ENCODE measurements around the gene CXorf58.
"Not testable (repeated sequence)": the region's sequence is repeated elsewhere in the genome, so short reads cannot be mapped to it uniquely, and the experiment has no call there.

CXorf58 gene

DNA sequence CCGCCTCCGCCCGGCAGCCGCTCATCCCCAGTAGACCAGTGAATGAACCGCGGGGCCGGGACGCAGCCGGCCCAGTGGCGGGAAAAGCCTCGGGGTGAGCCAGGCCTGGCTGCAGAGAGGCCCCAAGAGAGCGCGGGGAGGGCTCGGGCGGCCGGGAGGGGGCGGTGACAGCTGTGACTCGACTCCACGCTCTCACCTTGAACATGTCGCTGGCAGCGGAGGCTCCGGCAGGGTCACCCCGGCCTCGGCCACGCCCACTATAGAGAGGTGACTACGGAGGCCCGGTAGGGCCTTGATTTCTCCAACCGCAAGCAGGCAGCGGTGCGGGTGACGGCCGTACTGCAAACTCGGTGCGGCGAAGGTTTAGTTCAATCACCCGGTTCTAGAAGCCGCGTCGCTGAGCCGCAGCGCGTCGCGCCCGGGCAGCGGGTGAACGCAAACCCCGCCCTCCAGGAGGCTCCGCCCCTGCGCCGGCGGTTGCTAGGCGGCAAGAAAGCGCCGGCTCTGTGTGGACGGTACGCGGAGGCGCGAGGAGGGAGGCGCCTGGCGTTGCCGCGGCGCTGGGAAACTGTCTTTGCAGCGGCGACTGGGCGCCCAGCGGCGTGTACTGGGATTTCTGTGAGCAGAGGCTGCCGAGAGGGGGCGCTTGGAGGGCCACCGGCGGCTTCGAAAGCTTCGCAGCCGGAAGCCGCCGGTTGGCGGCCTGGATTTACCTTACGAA is at the start of gene CXorf58, which contains the start of gene APOO:
Gene CXorf58 (plus strand): TSS at position 509 of the 721 bp plus-strand sequence. CDS start 2,297 bp downstream, outside the sequence.
Gene APOO (minus strand): TSS at position 441 of the 721 bp plus-strand sequence. CDS start 236 bp downstream, at position 205.
- Histone ChIP-seq H3K9me2 (replicated peaks; ENCODE audit: insufficient read depth, low read length) (no peaks in the 10 kb centered on the region), H3K27ac (ENCODE audit: low read depth, low read length) (peak within 1 kb of the TSS; percentile 90), H3K9ac (ENCODE audit: low read length) (peak within 1 kb of the TSS; percentile 93), H3K9me3 (ENCODE audit: insufficient read depth, low read length) (no peaks in the 10 kb centered on the region), H3K27me3 (ENCODE audit: low read length) (no peaks in the 10 kb centered on the region), H3K4me2 (ENCODE audit: low read depth, low read length, poor library complexity, severe bottlenecking) (peak within 1 kb of the TSS; percentile 90), H4K20me1 (ENCODE audit: low read depth, low read length) (no peaks in the 10 kb centered on the region), H3K79me2 (ENCODE audit: insufficient read depth, low read length) (peaks cover 7% of the 10 kb centered on the region; the same call in 1 of the 2 replicates), H2AFZ (ENCODE audit: low read depth, low read length, severe bottlenecking) (peak within 1 kb of the TSS; percentile 92), H3K36me3 (ENCODE audit: low read length) (no peaks in the 10 kb centered on the region), H3K4me3 (ENCODE audit: insufficient read depth, low read length, poor library complexity, severe bottlenecking) (peak within 1 kb of the TSS; percentile 74), H3F3A (ENCODE audit: insufficient read depth) (peaks cover 15% of the 10 kb centered on the region; the same call in 1 of the 2 replicates)
- TF ChIP-seq, protein P1, sequence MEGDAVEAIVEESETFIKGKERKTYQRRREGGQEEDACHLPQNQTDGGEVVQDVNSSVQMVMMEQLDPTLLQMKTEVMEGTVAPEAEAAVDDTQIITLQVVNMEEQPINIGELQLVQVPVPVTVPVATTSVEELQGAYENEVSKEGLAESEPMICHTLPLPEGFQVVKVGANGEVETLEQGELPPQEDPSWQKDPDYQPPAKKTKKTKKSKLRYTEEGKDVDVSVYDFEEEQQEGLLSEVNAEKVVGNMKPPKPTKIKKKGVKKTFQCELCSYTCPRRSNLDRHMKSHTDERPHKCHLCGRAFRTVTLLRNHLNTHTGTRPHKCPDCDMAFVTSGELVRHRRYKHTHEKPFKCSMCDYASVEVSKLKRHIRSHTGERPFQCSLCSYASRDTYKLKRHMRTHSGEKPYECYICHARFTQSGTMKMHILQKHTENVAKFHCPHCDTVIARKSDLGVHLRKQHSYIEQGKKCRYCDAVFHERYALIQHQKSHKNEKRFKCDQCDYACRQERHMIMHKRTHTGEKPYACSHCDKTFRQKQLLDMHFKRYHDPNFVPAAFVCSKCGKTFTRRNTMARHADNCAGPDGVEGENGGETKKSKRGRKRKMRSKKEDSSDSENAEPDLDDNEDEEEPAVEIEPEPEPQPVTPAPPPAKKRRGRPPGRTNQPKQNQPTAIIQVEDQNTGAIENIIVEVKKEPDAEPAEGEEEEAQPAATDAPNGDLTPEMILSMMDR (IDR thresholded peaks at IDR 0.05; ENCODE audit: insufficient read depth, low read length, poor library complexity, severe bottlenecking) = peak; percentile 57
- no peak for TF ChIP-seq EZH2phosphoT487 (conservative IDR thresholded peaks at IDR 0.05; ENCODE audit: low read length)

GRCh38 chrX:23859238-23859637 is 48.6 kb upstream of the CXorf58 start:
- H3K9ac ChIP-seq (ENCODE audit: low read length); H3K4me2 ChIP-seq (ENCODE audit: low read depth, low read length, poor library complexity, severe bottlenecking); H3K9me2 ChIP-seq (replicated peaks; ENCODE audit: insufficient read depth, low read length); H3K36me3 ChIP-seq (ENCODE audit: low read length); H3K27ac ChIP-seq (ENCODE audit: low read depth, low read length); H3K9me3 ChIP-seq (ENCODE audit: insufficient read depth, low read length); H2AFZ ChIP-seq (ENCODE audit: low read depth, low read length, severe bottlenecking); H3K4me3 ChIP-seq (ENCODE audit: insufficient read depth, low read length, poor library complexity, severe bottlenecking); H4K20me1 ChIP-seq (ENCODE audit: low read depth, low read length); H3F3A ChIP-seq (ENCODE audit: insufficient read depth); H3K27me3 ChIP-seq (ENCODE audit: low read length); H3K79me2 ChIP-seq (ENCODE audit: insufficient read depth, low read length): not testable (repeated sequence)

GRCh38 chrX:23861215-23861896 is 46.5 kb upstream of the CXorf58 start:
- Histone ChIP-seq H3K79me2 (ENCODE audit: insufficient read depth, low read length) (no peaks in the 10 kb centered on the region), H3K27me3 (ENCODE audit: low read length) (no peaks in the 10 kb centered on the region), H3K27ac (ENCODE audit: low read depth, low read length) (no peak overlapping the region), H3K9ac (ENCODE audit: low read length) (no peak overlapping the region), H3K4me2 (ENCODE audit: low read depth, low read length, poor library complexity, severe bottlenecking) (no peak overlapping the region), H3F3A (ENCODE audit: insufficient read depth) (no peaks in the 10 kb centered on the region), H3K9me2 (replicated peaks; ENCODE audit: insufficient read depth, low read length) (no peaks in the 10 kb centered on the region), H4K20me1 (ENCODE audit: low read depth, low read length) (no peaks in the 10 kb centered on the region), H2AFZ (ENCODE audit: low read depth, low read length, severe bottlenecking) (no peak overlapping the region), H3K36me3 (ENCODE audit: low read length) (no peaks in the 10 kb centered on the region), H3K4me3 (ENCODE audit: insufficient read depth, low read length, poor library complexity, severe bottlenecking) (no peak overlapping the region), H3K9me3 (ENCODE audit: insufficient read depth, low read length) (no peaks in the 10 kb centered on the region)
- TF ChIP-seq EZH2phosphoT487 (conservative IDR thresholded peaks at IDR 0.05; ENCODE audit: low read length) = no peak
- TF ChIP-seq, protein P1 (IDR thresholded peaks at IDR 0.05; ENCODE audit: insufficient read depth, low read length, poor library complexity, severe bottlenecking) = no peak

GRCh38 chrX:23861952-23862351 is 45.9 kb upstream of the CXorf58 start:
- H3K27ac ChIP-seq (ENCODE audit: low read depth, low read length); H3K27me3 ChIP-seq (ENCODE audit: low read length); H3K9me3 ChIP-seq (ENCODE audit: insufficient read depth, low read length); H2AFZ ChIP-seq (ENCODE audit: low read depth, low read length, severe bottlenecking); H3K4me2 ChIP-seq (ENCODE audit: low read depth, low read length, poor library complexity, severe bottlenecking); H3K9ac ChIP-seq (ENCODE audit: low read length); H3F3A ChIP-seq (ENCODE audit: insufficient read depth); H4K20me1 ChIP-seq (ENCODE audit: low read depth, low read length); H3K9me2 ChIP-seq (replicated peaks; ENCODE audit: insufficient read depth, low read length); H3K79me2 ChIP-seq (ENCODE audit: insufficient read depth, low read length); H3K4me3 ChIP-seq (ENCODE audit: insufficient read depth, low read length, poor library complexity, severe bottlenecking); H3K36me3 ChIP-seq (ENCODE audit: low read length): not testable (repeated sequence)
